ENCODE results near the gene LYRM7.

LYRM7 gene

DNA sequence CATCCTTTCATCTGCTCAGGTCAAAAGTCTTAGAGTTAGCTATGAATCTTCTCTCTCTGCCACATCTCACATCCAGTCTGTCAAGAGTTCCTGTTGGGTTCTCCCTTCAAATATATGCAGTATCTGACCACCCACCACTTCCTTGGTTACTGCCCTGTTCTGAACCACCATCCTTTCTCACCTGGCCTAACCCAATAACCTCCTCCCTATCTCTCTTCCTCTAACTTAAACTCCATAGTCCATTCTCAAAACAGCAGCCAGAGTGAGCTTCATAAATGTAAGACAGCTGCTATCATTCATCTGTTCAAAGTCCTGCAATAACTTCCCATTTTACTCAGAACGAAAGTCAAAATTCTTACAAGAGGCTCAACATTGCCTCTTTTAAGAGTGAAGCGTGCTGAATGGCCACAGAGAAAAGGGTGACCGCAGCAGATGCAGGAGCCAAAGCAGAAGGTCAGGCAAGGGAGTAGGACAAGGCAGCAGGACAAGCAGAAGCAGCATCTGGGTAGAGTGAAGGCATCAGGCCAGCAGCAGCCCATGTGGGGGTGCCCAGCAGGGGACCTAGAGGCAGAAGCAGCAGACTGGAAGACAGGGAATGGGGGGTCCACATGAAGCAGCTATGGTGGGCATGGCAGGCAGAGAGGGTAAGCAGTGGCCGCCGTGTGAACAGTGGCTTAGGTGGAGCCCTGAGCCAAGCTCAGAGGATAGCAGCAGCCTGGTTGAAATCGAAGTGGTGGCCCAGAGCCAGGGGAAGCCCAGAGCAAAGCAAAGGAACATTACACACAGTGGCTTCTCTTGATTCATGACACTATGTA is 53.9 kb downstream of the LYRM7 start:
- H3K4me3 ChIP-seq (IDR thresholded peaks at IDR 0.05; ENCODE audit: insufficient read depth, low read depth, low read length): no peak overlapping the region
- TF ChIP-seq, protein P1, sequence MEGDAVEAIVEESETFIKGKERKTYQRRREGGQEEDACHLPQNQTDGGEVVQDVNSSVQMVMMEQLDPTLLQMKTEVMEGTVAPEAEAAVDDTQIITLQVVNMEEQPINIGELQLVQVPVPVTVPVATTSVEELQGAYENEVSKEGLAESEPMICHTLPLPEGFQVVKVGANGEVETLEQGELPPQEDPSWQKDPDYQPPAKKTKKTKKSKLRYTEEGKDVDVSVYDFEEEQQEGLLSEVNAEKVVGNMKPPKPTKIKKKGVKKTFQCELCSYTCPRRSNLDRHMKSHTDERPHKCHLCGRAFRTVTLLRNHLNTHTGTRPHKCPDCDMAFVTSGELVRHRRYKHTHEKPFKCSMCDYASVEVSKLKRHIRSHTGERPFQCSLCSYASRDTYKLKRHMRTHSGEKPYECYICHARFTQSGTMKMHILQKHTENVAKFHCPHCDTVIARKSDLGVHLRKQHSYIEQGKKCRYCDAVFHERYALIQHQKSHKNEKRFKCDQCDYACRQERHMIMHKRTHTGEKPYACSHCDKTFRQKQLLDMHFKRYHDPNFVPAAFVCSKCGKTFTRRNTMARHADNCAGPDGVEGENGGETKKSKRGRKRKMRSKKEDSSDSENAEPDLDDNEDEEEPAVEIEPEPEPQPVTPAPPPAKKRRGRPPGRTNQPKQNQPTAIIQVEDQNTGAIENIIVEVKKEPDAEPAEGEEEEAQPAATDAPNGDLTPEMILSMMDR (conservative IDR thresholded peaks at IDR 0.05; ENCODE audit: low read depth, low read length): no peak
- H3K4me1 ChIP-seq (ENCODE audit: low read depth, poor library complexity, severe bottlenecking): no peaks in the 10 kb centered on the region
- no peak overlapping the region for H2AFZ ChIP-seq (ENCODE audit: low read depth)
- no peaks in the 10 kb centered on the region for H3K79me2 ChIP-seq (ENCODE audit: insufficient read depth, low read depth)
- H4K20me1 ChIP-seq (ENCODE audit: insufficient read depth): no peaks in the 10 kb centered on the region
- H3K4me2 ChIP-seq: no peak overlapping the region
- H3K36me3 ChIP-seq (ENCODE audit: insufficient read depth): no peaks in the 10 kb centered on the region
- peak overlapping the region; percentile 8; the same call in 1 of the 2 replicates for H3K27ac ChIP-seq
- no peak overlapping the region for H3K9ac ChIP-seq
- no peaks in the 10 kb centered on the region for H3K27me3 ChIP-seq (ENCODE audit: insufficient read depth, low read depth)

GRCh38 chr5:131225282-131225974 is 54.7 kb downstream of the LYRM7 start:
- no peak overlapping the region for H2AFZ ChIP-seq (ENCODE audit: low read depth)
- no peaks in the 10 kb centered on the region for H3K4me1 ChIP-seq (ENCODE audit: low read depth, poor library complexity, severe bottlenecking)
- H3K27ac ChIP-seq: no peak overlapping the region
- no peak overlapping the region for H3K9ac ChIP-seq
- H3K36me3 ChIP-seq (ENCODE audit: insufficient read depth): no peaks in the 10 kb centered on the region
- H3K4me2 ChIP-seq: no peak overlapping the region
- no peaks in the 10 kb centered on the region for H4K20me1 ChIP-seq (ENCODE audit: insufficient read depth)
- no peak overlapping the region for H3K4me3 ChIP-seq (IDR thresholded peaks at IDR 0.05; ENCODE audit: insufficient read depth, low read depth, low read length)
- H3K27me3 ChIP-seq (ENCODE audit: insufficient read depth, low read depth): no peaks in the 10 kb centered on the region
- TF ChIP-seq, protein P1 (conservative IDR thresholded peaks at IDR 0.05; ENCODE audit: low read depth, low read length): no peak
- H3K79me2 ChIP-seq (ENCODE audit: insufficient read depth, low read depth): no peaks in the 10 kb centered on the region

DNA sequence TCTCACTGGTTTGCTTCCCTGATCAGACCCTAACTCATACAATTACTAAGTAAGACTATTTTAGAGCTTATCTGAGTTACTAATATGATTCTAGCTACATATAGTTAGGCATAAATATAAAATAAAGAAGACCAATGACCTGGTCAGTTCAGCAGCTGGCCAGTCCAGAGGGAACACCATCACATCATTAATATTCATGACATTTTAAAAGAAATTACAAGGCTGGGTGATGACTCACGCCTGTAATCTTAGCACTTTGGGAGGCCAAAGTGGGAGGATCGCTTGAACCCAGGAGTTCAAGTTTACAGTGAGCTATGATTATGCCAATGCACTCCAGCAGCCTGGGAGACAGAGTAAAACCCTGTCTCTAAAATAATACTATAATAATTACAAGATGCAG is 56.2 kb downstream of the LYRM7 start:
- TF ChIP-seq, protein P1 (conservative IDR thresholded peaks at IDR 0.05; ENCODE audit: low read depth, low read length): no peak
- Histone ChIP-seq H3K79me2 (ENCODE audit: insufficient read depth, low read depth) (no peaks in the 10 kb centered on the region), H3K4me3 (IDR thresholded peaks at IDR 0.05; ENCODE audit: insufficient read depth, low read depth, low read length) (no peak overlapping the region)

GRCh38 chr5:131228646-131229045 is 57.9 kb downstream of the LYRM7 start:
- H2AFZ ChIP-seq (ENCODE audit: low read depth): no peak overlapping the region

More for the DNA sequence above, 56.2 kb downstream of the LYRM7 start:
- H3K4me1 ChIP-seq (ENCODE audit: low read depth, poor library complexity, severe bottlenecking): peaks cover 5% of the 10 kb centered on the region
- H2AFZ ChIP-seq (ENCODE audit: low read depth): no peak overlapping the region
- no peak overlapping the region for H3K9ac ChIP-seq
- no peaks in the 10 kb centered on the region for H4K20me1 ChIP-seq (ENCODE audit: insufficient read depth)
- no peak overlapping the region for H3K27ac ChIP-seq
- H3K4me2 ChIP-seq: no peak overlapping the region
- H3K27me3 ChIP-seq (ENCODE audit: insufficient read depth, low read depth): no peaks in the 10 kb centered on the region
- no peaks in the 10 kb centered on the region for H3K36me3 ChIP-seq (ENCODE audit: insufficient read depth)

More at GRCh38 chr5:131228646-131229045, 57.9 kb downstream of the LYRM7 start:
- H3K4me1 ChIP-seq (ENCODE audit: low read depth, poor library complexity, severe bottlenecking): peaks cover 5% of the 10 kb centered on the region
- no peak overlapping the region for H3K27ac ChIP-seq
- no peak overlapping the region for H3K4me3 ChIP-seq (IDR thresholded peaks at IDR 0.05; ENCODE audit: insufficient read depth, low read depth, low read length)
- H3K27me3 ChIP-seq (ENCODE audit: insufficient read depth, low read depth): no peaks in the 10 kb centered on the region
- no peaks in the 10 kb centered on the region for H3K79me2 ChIP-seq (ENCODE audit: insufficient read depth, low read depth)
- no peak overlapping the region for H3K4me2 ChIP-seq
- H4K20me1 ChIP-seq (ENCODE audit: insufficient read depth): no peaks in the 10 kb centered on the region
- H3K36me3 ChIP-seq (ENCODE audit: insufficient read depth): no peaks in the 10 kb centered on the region
- H3K9ac ChIP-seq: no peak overlapping the region
- TF ChIP-seq, protein P1 (conservative IDR thresholded peaks at IDR 0.05; ENCODE audit: low read depth, low read length): no peak
